ENCODE measurements around the gene SMYD2.

The SMYD2 gene

DNA sequence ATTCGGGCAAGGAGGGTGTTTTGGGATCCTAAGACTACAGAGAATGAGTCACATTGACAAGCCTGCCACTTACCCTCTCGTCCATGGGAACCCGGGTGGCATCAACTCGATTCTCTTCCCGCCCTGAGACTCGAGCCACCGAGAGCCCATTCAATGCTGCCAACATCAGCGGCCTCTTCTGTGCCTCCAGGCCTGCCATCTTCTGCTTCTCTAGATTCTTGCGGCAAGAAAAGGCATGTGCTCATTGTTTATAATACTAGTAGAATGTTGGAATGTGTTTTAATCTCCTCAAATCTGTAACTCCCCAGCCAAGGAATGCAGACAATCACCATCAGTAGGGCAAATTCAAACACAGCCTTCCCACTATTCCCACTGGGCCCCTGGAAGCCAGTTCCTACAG is 96.9 kb downstream of the SMYD2 start:
- Histone ChIP-seq H3K36me3 (peaks cover 0 to 24% (median 13%) of the 10 kb centered on the region in 3 donors), H3K27me3 (no peaks in the 10 kb centered on the region), H3K4me3 (no peak overlapping the region), H3K4me1 (peaks cover 0 to 19% (median 6%) of the 10 kb centered on the region in 4 donors), H3K27ac (peak overlapping the region; percentile 24 to 25), H3K9me3 (no peaks in the 10 kb centered on the region)
- no peak for TF ChIP-seq CTCF (IDR thresholded peaks at IDR 0.05)
- DNase-seq = no peak
- intact Hi-C loops (cut with DNase I; ENCODE audit: low total_unique reads) = no loop called here

GRCh38 chr1:214378492-214378891 is 97.5 kb downstream of the SMYD2 start:
- Histone ChIP-seq H3K4me3 (no peak overlapping the region), H3K27me3 (no peaks in the 10 kb centered on the region), H3K4me1 (peaks cover 0 to 19% (median 6%) of the 10 kb centered on the region in 4 donors), H3K36me3 (peaks cover 5 to 30% (median 19%) of the 10 kb centered on the region in 3 donors), H3K27ac (peak overlapping the region; percentile 24 to 25), H3K9me3 (no peaks in the 10 kb centered on the region)
- intact Hi-C loops (cut with DNase I; ENCODE audit: low total_unique reads) = no loop called here
- no peak for TF ChIP-seq CTCF (IDR thresholded peaks at IDR 0.05)
- no peak for DNase-seq

DNA sequence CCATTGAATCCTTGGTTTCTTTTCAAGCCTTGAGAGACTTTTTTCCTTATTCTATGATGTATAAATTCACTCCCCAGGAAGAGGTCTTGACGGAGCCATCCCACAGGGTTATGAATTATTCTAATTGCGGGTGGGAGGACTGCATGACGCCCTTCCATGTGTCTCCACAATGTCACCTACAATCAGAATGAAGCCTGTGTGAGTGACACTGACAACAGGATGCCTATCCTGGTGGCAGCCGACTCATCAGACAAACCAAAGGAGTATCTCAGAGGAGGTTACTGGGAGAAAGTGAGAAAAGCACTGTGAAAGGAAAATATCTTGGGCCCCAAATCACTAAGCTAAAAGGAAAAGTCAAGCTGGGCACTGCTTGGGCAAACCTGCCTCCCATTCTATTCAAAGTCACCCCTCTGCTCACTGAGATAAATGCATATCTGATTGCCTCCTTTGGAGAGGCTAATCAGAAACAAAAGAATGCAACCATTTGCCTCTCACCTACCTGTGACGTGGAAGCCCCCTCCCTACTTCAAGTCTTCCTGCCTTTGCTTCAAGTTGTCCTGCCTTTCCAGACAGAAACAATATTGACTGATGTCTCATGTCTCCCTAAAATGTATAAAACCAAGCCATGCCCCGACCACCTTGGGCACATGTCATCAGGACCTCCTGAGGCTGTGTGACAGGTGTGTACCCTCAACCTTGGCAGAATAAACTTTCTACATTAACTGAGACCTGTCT is 98.4 kb downstream of the SMYD2 start:
- H3K4me1 ChIP-seq = peaks cover 0 to 19% (median 6%) of the 10 kb centered on the region in 4 donors
- H3K36me3 ChIP-seq = peaks cover 14 to 39% (median 29%) of the 10 kb centered on the region in 3 donors
- H3K27me3 ChIP-seq = no peaks in the 10 kb centered on the region
- no peaks in the 10 kb centered on the region for H3K9me3 ChIP-seq
- H3K27ac ChIP-seq = no peak overlapping the region
- intact Hi-C loops (cut with DNase I; ENCODE audit: low total_unique reads) = no loop called here
- DNase-seq = no peak
- no peak for TF ChIP-seq CTCF (IDR thresholded peaks at IDR 0.05)
- H3K4me3 ChIP-seq = no peak overlapping the region

DNA sequence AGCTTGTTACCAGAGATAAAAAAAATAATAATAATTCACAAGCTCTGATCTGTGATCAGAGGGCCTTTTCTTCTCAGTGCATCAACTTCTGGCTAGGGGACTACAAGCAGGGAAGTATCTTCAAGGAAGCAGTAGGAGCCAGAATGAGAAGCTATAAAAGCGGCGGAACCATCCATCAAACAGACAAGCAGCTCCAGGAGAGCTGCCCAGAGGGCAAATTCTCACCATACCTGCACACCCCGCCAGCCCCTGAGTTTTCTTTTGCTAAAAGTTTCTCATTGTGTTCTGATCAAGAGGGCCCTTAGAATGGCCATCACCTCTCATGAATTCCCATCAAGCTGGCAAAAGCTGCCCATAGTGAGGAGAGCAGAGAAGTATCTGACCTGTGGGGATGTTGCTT is 99.4 kb downstream of the SMYD2 start:
- Histone ChIP-seq H3K27ac (no peak overlapping the region), H3K36me3 (peaks cover 16 to 42% (median 38%) of the 10 kb centered on the region in 3 donors), H3K4me1 (peaks cover 0 to 19% (median 6%) of the 10 kb centered on the region in 4 donors), H3K27me3 (no peaks in the 10 kb centered on the region), H3K4me3 (no peak overlapping the region), H3K9me3 (no peaks in the 10 kb centered on the region)
- TF ChIP-seq CTCF (IDR thresholded peaks at IDR 0.05) = no peak
- intact Hi-C loops (cut with DNase I; ENCODE audit: low total_unique reads) = no loop called here
- no peak for DNase-seq

- H3K4me1 ChIP-seq = peaks cover 0 to 19% (median 6%) of the 10 kb centered on the region in 4 donors
- no peak for TF ChIP-seq CTCF (IDR thresholded peaks at IDR 0.05)
- no peaks in the 10 kb centered on the region for H3K9me3 ChIP-seq
- peaks cover 16 to 46% (median 44%) of the 10 kb centered on the region in 3 donors for H3K36me3 ChIP-seq
- DNase-seq = no peak
- no peaks in the 10 kb centered on the region for H3K27me3 ChIP-seq
- H3K27ac ChIP-seq = no peak overlapping the region
- intact Hi-C loops (cut with DNase I; ENCODE audit: low total_unique reads) = no loop called here
- H3K4me3 ChIP-seq = no peak overlapping the region
Observed at GRCh38 chr1:214380986-214381695, 100.2 kb downstream of the SMYD2 start.
